ENCODE measurements around the gene TRABD2B. TPM values are rescaled to one million over a fixed set of nuclear protein-coding genes. Genes with fewer than 3 reads are reported as not detected.

Gene TRABD2B
- total RNA-seq, 2 experiments from 2014 or later, result not detected

- no peaks in the 10 kb centered on the region for H3K9me3 Mint-ChIP-seq
- peaks cover 3% of the 10 kb centered on the region for H3K27me3 Mint-ChIP-seq
- ATAC-seq (ENCODE audit: low read depth) (no peak), DNase-seq (no peak)
- POLR2A ChIA-PET, result no interaction called here
- H3K27ac Mint-ChIP-seq, result no peak overlapping the region
- no peak overlapping the region for H3K4me3 Mint-ChIP-seq
- no peaks in the 10 kb centered on the region for H3K4me1 Mint-ChIP-seq
- H3K36me3 Mint-ChIP-seq, result no peaks in the 10 kb centered on the region
Observed at GRCh38 chr1:47937586-47938254, 59.5 kb downstream of the TRABD2B start.

GRCh38 chr1:47936916-47937551 is 60.2 kb downstream of the TRABD2B start:
- POLR2A ChIA-PET, result no interaction called here
- no peaks in the 10 kb centered on the region for H3K36me3 Mint-ChIP-seq
- ATAC-seq (ENCODE audit: low read depth), result no peak
- H3K9me3 Mint-ChIP-seq, result no peaks in the 10 kb centered on the region
- H3K4me1 Mint-ChIP-seq, result no peaks in the 10 kb centered on the region
- H3K4me3 Mint-ChIP-seq, result no peak overlapping the region
- H3K27me3 Mint-ChIP-seq, result peaks cover 1% of the 10 kb centered on the region
- no peak for DNase-seq
- H3K27ac Mint-ChIP-seq, result no peak overlapping the region

- H3K4me1 Mint-ChIP-seq, result no peaks in the 10 kb centered on the region
- no peaks in the 10 kb centered on the region for H3K36me3 Mint-ChIP-seq
- no peak overlapping the region for H3K27ac Mint-ChIP-seq
- POLR2A ChIA-PET, result no interaction called here
- DNase-seq (no peak), ATAC-seq (ENCODE audit: low read depth) (no peak)
- no peaks in the 10 kb centered on the region for H3K9me3 Mint-ChIP-seq
- no peak overlapping the region for H3K4me3 Mint-ChIP-seq
- peaks cover 1% of the 10 kb centered on the region for H3K27me3 Mint-ChIP-seq
Observed at GRCh38 chr1:47935856-47936255, 61.3 kb downstream of the TRABD2B start.

GRCh38 chr1:47935163-47935562 is 62.0 kb downstream of the TRABD2B start:
- no peaks in the 10 kb centered on the region for H3K4me1 Mint-ChIP-seq
- DNase-seq (no peak), ATAC-seq (ENCODE audit: low read depth) (no peak)
- no peaks in the 10 kb centered on the region for H3K9me3 Mint-ChIP-seq
- H3K27ac Mint-ChIP-seq, result no peak overlapping the region
- POLR2A ChIA-PET, result no interaction called here
- H3K4me3 Mint-ChIP-seq, result no peak overlapping the region
- H3K27me3 Mint-ChIP-seq, result peaks cover 1% of the 10 kb centered on the region
- H3K36me3 Mint-ChIP-seq, result no peaks in the 10 kb centered on the region

- H3K27ac Mint-ChIP-seq, result no peak overlapping the region
- ATAC-seq (ENCODE audit: low read depth) (no peak), DNase-seq (no peak)
Observed at GRCh38 chr1:47934243-47934805, 62.9 kb downstream of the TRABD2B start.

GRCh38 chr1:47932743-47933142 is 64.4 kb downstream of the TRABD2B start:
- no peak overlapping the region for H3K4me3 Mint-ChIP-seq
- H3K9me3 Mint-ChIP-seq, result no peaks in the 10 kb centered on the region
- POLR2A ChIA-PET, result no interaction called here
- H3K36me3 Mint-ChIP-seq, result no peaks in the 10 kb centered on the region
- ATAC-seq (ENCODE audit: low read depth), result no peak
- no peak overlapping the region for H3K27ac Mint-ChIP-seq
- no peak for DNase-seq
- H3K27me3 Mint-ChIP-seq, result no peaks in the 10 kb centered on the region
- H3K4me1 Mint-ChIP-seq, result no peaks in the 10 kb centered on the region

More at GRCh38 chr1:47934243-47934805, 62.9 kb downstream of the TRABD2B start:
- no peaks in the 10 kb centered on the region for H3K36me3 Mint-ChIP-seq
- no peaks in the 10 kb centered on the region for H3K4me1 Mint-ChIP-seq
- peaks cover 1% of the 10 kb centered on the region for H3K27me3 Mint-ChIP-seq
- POLR2A ChIA-PET, result no interaction called here
- H3K4me3 Mint-ChIP-seq, result no peak overlapping the region
- no peaks in the 10 kb centered on the region for H3K9me3 Mint-ChIP-seq

- Mint-ChIP-seq H3K36me3 (no peaks in the 10 kb centered on the region), H3K27ac (no peak overlapping the region), H3K9me3 (no peaks in the 10 kb centered on the region), H3K27me3 (no peaks in the 10 kb centered on the region), H3K4me1 (no peaks in the 10 kb centered on the region), H3K4me3 (no peak overlapping the region)
- DNase-seq, result no peak
- POLR2A ChIA-PET, result no interaction called here
- no peak for ATAC-seq (ENCODE audit: low read depth)
Observed at GRCh38 chr1:47931395-47931794, 65.8 kb downstream of the TRABD2B start.

- ATAC-seq (ENCODE audit: low read depth) (no peak), DNase-seq (no peak)
- H3K27me3 Mint-ChIP-seq, result no peaks in the 10 kb centered on the region
- no peaks in the 10 kb centered on the region for H3K36me3 Mint-ChIP-seq
- POLR2A ChIA-PET, result no interaction called here
- H3K9me3 Mint-ChIP-seq, result no peaks in the 10 kb centered on the region
- no peak overlapping the region for H3K27ac Mint-ChIP-seq
- no peak overlapping the region for H3K4me3 Mint-ChIP-seq
- H3K4me1 Mint-ChIP-seq, result no peaks in the 10 kb centered on the region
Observed at GRCh38 chr1:47930210-47930840, 66.9 kb downstream of the TRABD2B start.

- H3K27ac Mint-ChIP-seq, result no peak overlapping the region
- DNase-seq (no peak), ATAC-seq (ENCODE audit: low read depth) (no peak)
- POLR2A ChIA-PET, result no interaction called here
- no peaks in the 10 kb centered on the region for H3K9me3 Mint-ChIP-seq
- no peak overlapping the region for H3K4me3 Mint-ChIP-seq
- no peaks in the 10 kb centered on the region for H3K4me1 Mint-ChIP-seq
- peaks cover 21% of the 10 kb centered on the region for H3K27me3 Mint-ChIP-seq
- no peaks in the 10 kb centered on the region for H3K36me3 Mint-ChIP-seq
Observed at GRCh38 chr1:47927165-47927564, 70.0 kb downstream of the TRABD2B start.

- Mint-ChIP-seq H3K36me3 (no peaks in the 10 kb centered on the region), H3K27ac (no peak overlapping the region)
- DNase-seq, result no peak
Observed at GRCh38 chr1:47926461-47926999, 70.7 kb downstream of the TRABD2B start.

GRCh38 chr1:47924270-47925048 is 72.7 kb downstream of the TRABD2B start:
- Mint-ChIP-seq H3K36me3 (no peaks in the 10 kb centered on the region), H3K4me3 (no peak overlapping the region), H3K27ac (no peak overlapping the region), H3K9me3 (no peaks in the 10 kb centered on the region), H3K4me1 (no peaks in the 10 kb centered on the region), H3K27me3 (peaks cover 26% of the 10 kb centered on the region)
- DNase-seq, result no peak
- ATAC-seq (ENCODE audit: low read depth), result no peak
- POLR2A ChIA-PET, result no interaction called here

More at GRCh38 chr1:47926461-47926999, 70.7 kb downstream of the TRABD2B start:
- no peak for ATAC-seq (ENCODE audit: low read depth)
- Mint-ChIP-seq H3K4me1 (no peaks in the 10 kb centered on the region), H3K4me3 (no peak overlapping the region), H3K27me3 (peaks cover 21% of the 10 kb centered on the region), H3K9me3 (no peaks in the 10 kb centered on the region)
- POLR2A ChIA-PET, result no interaction called here

GRCh38 chr1:47921935-47922415 is 75.2 kb downstream of the TRABD2B start:
- ATAC-seq (ENCODE audit: low read depth) (no peak), DNase-seq (no peak)
- H3K4me1 Mint-ChIP-seq, result no peaks in the 10 kb centered on the region
- no peaks in the 10 kb centered on the region for H3K36me3 Mint-ChIP-seq
- POLR2A ChIA-PET, result no interaction called here
- no peak overlapping the region for H3K27ac Mint-ChIP-seq
- peaks cover 29% of the 10 kb centered on the region for H3K27me3 Mint-ChIP-seq
- no peaks in the 10 kb centered on the region for H3K9me3 Mint-ChIP-seq
- H3K4me3 Mint-ChIP-seq, result no peak overlapping the region

Data from activated naive CD8-positive, alpha-beta T cell treated with anti-CD3 and anti-CD28 coated beads, Interleukin-2, amount 10 ng/mL, durations not matched to agents 7 days and 5 days (primary cell).